GM19025 (cell line): ENCODE data around the gene RTTN.
A peak's percentile ranks its signal among the peaks of the same experiment; 100 is the strongest.
"Not testable (repeated sequence)": the region's sequence is repeated elsewhere in the genome, so short reads cannot be mapped to it uniquely, and the experiment has no call there.

Experiments used
- ATAC-seq: cut with Tn5 transposase; IDR thresholded peaks from one replicate; pipeline ENCODE4 v1.9.1; 2021; ENCODE audit warnings: mild to moderate bottlenecking, low read depth, moderate library complexity; ENCODE audit not compliant: unreplicated experiment

RTTN gene

GRCh38 chr18:69995774-69996173 is 209.7 kb downstream of the RTTN start:
- no peak for ATAC-seq

GRCh38 chr18:69992776-69993175 is 212.7 kb downstream of the RTTN start:
- no peak for ATAC-seq

GRCh38 chr18:69987870-69988269 is 217.6 kb downstream of the RTTN start:
- ATAC-seq, result no peak

- no peak for ATAC-seq
Observed at GRCh38 chr18:69985239-69985638, 220.2 kb downstream of the RTTN start.

DNA sequence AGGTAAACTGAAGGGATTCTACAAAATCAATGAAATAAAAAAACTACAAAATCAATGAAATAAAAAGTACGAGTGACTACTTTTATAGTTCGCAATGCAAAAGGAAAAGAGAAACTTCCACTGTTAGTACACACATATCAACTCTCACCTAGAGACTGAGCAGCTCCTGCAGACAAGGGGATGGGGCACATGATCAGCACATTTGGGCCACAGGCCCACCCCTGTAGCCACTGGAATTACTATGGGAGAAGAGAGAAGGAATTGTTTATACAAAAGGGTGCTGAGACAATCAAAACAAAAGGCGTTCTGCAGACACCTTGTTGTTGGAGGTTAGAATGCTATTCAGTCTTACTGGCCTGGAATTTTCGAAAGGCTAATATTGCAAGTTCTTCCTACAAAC is 223.1 kb downstream of the RTTN start:
- ATAC-seq, result no peak

GRCh38 chr18:69981948-69982347 is 223.5 kb downstream of the RTTN start:
- no peak for ATAC-seq

DNA sequence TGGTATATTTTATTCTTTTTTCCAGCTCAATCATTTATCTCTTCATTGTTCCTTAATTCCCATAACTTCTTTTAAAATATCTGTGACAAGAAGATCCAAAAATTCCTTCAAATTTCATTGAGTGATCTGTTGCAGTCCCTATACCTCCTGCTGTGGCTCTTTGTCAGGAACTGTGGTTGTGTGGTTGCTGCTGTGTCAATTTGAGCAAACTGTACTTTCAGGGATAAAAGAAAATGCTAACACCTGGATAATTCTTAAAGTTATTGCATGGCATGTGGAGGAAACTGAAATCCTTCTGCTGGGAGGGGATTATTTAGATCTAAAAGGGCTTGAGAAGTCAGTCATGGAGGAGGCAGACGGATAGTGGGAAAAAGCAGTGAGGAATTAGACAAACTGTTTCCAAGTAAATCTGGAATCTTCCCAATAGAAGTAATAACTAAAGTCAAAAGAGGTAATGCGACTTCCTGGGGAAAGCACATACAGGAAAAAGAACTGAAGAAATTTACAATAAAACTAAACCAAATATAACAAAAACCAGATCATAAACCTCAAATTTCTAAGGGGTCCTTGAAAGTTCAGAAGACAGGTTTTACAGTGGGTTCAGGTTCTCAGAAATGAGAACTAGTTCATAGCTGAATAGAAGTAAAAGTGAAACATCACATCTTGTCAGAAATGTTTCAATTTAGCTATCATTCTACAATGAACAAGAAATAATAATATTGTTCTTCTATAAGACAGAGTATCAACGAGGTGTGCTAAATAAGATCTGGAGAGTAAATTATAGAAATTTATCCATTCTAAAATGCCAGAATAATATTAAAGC is 224.3 kb downstream of the RTTN start:
- ATAC-seq, result no peak

- no peak for ATAC-seq
Observed at GRCh38 chr18:69980509-69980908, 225.0 kb downstream of the RTTN start.

DNA sequence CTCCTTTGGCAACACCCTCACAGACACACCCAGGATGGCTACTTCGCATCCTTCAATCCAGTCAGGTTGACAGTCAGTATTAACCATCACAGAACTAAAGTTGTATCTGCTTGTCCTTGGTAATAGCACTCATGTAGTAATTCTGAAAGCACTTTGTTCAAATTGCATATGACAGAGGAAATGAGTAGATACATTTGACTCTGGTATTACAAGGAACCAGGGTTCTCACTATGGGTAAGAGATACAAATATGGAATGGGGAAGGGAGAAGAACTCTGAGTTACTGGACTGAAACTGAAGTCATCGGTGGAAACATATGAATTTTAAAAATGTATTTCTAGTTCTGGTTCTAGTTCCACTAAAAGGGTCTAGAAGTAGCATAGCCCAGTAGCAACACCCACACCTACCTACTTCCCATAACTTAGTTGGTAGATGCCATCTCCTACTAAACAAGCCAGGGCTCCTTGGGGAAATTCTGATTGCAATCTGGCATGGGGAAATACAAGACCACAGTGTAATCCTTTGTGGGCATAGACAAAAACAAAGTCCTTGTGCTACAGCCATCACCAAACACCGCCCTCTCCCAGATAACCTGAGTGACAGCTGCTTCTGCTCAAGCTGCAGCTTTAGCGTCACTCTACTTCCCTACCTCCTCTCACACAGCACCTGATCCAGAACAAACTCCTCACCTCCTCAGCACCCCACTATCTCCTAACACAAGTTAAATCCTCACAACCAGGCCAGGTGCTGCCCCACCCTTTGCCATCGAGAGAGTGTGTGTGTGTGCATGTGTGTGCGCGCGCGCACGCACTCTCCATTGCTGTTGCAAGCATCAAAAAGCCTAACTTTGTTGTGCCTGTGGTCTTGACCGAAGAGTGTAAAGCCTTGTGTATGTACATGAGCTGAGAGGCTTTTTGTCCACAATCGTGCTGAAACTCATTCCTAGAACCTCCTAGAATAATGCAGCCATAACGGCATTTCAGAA is 226.5 kb downstream of the RTTN start:
- peak; percentile 66 for ATAC-seq

DNA sequence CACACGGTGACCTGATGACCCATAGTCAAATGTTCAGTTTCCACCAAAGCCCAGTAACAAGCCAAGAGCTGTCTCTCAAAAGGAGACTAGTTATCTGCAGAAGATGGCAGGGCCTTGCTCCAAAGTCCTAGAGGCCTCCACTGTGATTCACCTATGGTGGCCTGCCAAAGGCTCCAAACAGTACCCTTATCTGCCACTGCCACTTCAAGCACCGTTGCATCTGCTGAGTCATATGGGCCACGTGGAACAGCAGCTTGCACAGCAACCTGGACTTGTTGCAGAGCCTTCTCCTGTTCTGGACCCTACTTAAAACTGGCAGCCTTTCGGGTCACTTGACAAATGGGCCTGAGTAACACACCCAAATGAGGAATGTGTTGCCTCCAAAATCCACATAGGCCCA is 230.2 kb downstream of the RTTN start:
- not testable (repeated sequence) for ATAC-seq

DNA sequence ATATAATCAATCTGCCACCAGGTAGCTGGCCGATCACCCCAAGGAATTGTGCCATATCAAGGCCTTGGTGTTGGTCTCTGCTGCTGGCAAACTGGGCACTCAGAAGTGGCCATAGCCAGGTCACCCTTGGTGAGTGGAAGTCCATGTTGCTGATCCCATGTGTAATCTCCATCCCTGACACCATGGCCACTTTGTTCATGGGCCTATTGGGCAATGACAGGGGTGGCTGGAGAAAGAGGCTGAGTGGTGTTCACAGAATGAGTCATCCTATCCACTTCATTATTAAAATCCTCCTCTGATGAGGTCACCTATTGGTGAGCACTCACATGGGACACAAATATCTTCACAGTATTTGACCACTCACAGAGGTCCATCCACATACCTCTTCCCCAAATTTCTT is 231.1 kb downstream of the RTTN start:
- ATAC-seq, result no peak

DNA sequence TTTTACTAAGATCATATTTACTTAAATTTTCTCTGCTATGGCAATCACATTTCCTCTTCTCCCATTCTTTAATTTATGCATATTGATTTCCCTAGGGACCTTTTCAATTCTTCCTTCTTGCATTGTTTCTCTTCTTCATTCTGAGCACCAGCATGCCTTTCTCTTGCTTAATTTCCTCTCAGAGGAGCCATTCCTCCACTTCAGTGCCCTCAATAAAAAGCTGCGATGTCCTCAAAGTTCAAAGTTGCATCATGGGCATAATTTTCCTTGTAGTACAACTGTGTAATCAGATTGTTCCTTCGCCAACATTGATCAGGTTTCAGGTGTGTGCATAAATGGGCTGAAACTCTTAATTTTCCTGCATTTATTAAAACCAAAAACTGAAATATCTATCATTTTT is 236.0 kb downstream of the RTTN start:
- no peak for ATAC-seq

DNA sequence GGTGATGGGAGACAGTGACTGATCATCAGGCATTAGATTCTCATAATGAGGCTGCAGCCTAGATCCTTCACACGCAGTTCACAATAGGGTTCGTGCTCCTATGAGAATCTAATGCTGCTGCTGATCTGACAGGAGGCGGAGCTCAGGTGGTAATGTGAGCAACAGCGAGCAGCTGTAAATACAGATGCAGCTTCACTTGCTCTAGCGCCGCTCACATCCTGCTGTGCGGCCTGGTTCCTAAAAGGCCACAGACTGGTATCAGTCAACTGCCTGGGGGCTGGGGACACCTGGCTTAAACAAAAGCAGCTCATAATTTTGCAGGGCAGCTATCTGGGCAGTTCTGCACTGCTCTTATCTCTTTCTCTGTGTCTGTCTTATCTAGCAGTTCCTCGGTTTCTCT is 237.4 kb downstream of the RTTN start:
- no peak for ATAC-seq

GRCh38 chr18:69963196-69963595 is 242.3 kb downstream of the RTTN start:
- ATAC-seq, result no peak

DNA sequence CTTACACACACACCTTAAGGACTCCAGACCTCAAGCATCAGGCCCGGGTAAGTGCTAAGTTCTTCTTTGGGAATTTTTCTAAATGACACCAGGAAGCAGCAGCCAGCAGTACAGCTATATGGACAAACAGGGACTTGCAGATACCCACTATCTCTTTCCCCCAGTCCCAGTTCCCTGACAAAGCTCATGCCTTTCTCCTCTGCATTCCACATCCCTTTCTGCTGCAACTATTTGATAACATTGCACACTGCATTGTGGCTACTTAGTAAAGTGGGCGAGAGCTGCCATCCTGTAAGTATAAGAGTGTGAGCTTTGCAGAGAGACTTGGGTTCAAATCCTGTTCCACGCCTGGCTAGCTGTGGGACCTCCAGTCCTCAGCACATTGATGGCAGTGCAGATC is 243.8 kb downstream of the RTTN start:
- no peak for ATAC-seq

GRCh38 chr18:69958422-69958821 is 247.1 kb downstream of the RTTN start:
- peak; percentile 60 for ATAC-seq

GRCh38 chr18:69957747-69958146 is 247.7 kb downstream of the RTTN start:
- ATAC-seq, result no peak

DNA sequence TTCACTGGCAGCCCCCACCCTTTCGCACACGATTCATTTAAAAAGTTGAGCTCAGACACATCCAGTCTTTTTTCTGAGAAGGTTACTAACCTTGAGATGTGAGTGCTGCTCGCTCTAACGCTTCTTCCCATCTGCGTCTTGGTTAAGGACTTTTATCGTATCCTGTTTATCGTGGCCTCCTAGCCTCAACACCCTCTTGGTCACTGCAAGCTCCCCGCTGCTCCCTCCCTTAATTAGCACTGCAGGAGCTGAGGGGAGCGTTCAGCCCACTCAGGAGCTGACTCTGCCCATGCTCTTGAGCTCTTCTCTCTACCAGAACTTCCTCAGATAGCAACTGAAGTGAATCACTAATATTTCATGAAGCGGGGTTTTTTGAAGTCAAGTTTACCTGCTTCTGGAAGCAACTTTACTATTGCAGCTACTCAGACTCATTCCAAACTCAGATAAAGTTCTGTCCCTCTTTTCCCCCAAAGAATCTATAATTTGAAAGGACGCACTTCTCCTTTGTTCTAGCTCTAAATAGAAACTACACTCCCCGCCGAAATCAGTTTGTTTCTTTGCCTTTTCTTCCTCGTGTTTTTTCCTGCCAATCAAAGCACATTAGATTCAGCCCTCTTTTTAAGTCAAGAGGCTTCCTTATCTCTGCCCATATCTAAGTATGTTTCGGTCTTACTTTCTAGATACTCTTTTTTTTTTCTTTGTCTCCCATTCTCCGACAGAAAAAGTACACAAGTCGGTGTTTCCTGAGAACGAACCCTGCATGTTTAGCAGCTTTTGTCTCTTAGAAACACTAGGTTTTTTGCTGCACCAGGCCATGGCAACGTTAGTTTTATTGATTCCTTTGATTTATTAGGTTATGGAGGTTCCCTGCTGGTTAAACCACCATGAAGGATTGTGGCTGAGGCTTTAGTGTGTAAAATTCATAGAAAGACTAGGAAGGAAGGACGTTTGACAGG is 248.5 kb downstream of the RTTN start:
- no peak for ATAC-seq

DNA sequence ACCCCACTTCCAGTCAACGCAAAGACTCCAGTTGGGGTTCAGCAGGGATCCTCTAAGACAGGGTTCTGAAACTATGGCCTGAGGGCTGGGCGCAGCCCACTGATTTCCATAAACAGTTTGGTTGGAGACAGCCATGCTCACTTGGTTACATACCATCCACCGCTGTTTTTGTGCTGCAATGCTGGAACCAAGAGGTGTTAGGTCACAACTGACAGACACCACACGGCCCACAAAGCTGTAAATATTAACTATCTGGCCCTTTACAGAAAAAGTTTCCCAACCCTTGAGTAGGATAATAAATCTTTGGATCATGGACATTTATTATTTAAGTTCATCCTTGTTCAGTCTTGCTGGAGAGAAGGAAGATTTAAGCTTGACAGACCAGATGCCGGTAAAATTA is 249.4 kb downstream of the RTTN start:
- ATAC-seq, result no peak

DNA sequence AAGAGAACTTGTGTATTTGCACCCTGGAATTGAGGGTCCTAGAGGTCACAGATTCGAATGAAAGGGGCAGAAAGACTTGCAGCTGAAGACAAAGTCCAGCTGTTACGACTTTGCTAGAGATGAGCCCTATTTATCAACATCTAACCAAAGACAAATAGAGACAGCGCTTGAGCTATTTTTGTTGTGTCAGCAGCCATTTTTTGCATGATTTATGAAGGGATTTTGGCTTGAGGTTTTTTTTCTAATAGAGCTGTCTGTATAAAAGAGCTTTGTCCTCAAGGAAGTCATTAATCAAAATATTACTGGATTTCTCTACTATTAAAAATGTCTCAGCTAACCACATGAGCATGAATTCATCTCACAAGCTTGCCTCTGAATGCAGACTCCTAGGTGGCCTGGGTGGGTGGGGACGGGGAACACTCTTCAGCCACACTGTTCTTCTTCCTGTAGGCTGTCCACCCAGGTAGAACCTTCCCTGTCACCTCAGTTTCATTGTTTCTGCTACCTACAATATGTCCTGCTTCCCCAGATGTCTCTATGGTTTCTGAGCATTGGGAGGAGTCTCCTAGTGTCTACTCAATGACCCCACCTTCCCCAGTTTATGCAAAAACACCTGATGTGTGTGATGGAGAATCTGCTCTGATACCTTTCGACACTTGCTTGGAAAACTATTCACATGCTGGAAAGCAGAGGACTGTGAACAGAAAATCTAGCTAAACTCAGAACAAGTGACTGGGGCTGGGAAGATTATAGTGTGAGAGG is 250.6 kb downstream of the RTTN start:
- no peak for ATAC-seq
